Measurements from ENCODE around the gene NLRC5.

GRCh38 chr16:57067347-57067746, 78.0 kb downstream of the NLRC5 start:
- TF ChIP-seq EZH2 (IDR thresholded peaks at IDR 0.05; ENCODE audit: insufficient read depth, low read length) = no peak
- TF ChIP-seq CTCF (IDR thresholded peaks at IDR 0.05; ENCODE audit: insufficient read depth, low read depth, low read length) = no peak
